Activated CD4-positive, alpha-beta memory T cell treated with anti-CD3 and anti-CD28 coated beads, Interleukin-2, amount 10 ng/mL, durations not matched to agents 7 days and 5 days (primary cell): ENCODE measurements around the gene CDC27. TPM values are rescaled to one million over a fixed set of nuclear protein-coding genes. Genes with fewer than 3 reads are reported as not detected.
A peak's percentile ranks its signal among the peaks of the same experiment; 100 is the strongest.
"Not testable (repeated sequence)": the region's sequence is repeated elsewhere in the genome, so short reads cannot be mapped to it uniquely, and the experiment has no call there.

Experiments used
- CTCF ChIA-PET: fragments of 350-600 bp; sonication (Branson Sonifier 250); formaldehyde crosslinking; loops from one replicate; lab custom pipeline; 2021; ENCODE audit warnings: antibody characterized with exemption, inconsistent platforms; lab: Charles Lee
- POLR2A ChIA-PET: fragments of 350-600 bp; sonication (Branson Sonifier 250); formaldehyde crosslinking; loops from one replicate; lab custom pipeline; 2021; ENCODE audit warnings: antibody characterized with exemption; lab: Charles Lee
- DNase-seq: peaks from one replicate; pipeline ENCODE4 v3.0.0-alpha.2; 2020
- H3K27ac Mint-ChIP-seq: one replicate; pipeline ENCODE4 v1.8.0; 2021; ENCODE audit warnings: mild to moderate bottlenecking, mixed read lengths
- H3K27me3 Mint-ChIP-seq: one replicate; pipeline ENCODE4 v1.8.0; 2021; ENCODE audit warnings: mixed read lengths
- H3K36me3 Mint-ChIP-seq: one replicate; pipeline ENCODE4 v1.8.0; 2021; ENCODE audit warnings: low read depth, mixed read lengths
- H3K4me1 Mint-ChIP-seq: one replicate; pipeline ENCODE4 v1.8.0; 2021; ENCODE audit warnings: mixed read lengths
- H3K4me3 Mint-ChIP-seq: one replicate; pipeline ENCODE4 v1.8.0; 2021; ENCODE audit warnings: mild to moderate bottlenecking, mixed read lengths
- H3K9me3 Mint-ChIP-seq: one replicate; pipeline ENCODE4 v1.8.0; 2021; ENCODE audit warnings: mixed read lengths
- total RNA-seq, 2 experiments: library from RNA; stranded (reverse); gene quantifications; one replicate each; pipeline ENCODE4 v1.2.3, GENCODE V29; 2021

The CDC27 gene
- total RNA-seq, 2 experiments from 2014 or later = 138 to 140 TPM

DNA sequence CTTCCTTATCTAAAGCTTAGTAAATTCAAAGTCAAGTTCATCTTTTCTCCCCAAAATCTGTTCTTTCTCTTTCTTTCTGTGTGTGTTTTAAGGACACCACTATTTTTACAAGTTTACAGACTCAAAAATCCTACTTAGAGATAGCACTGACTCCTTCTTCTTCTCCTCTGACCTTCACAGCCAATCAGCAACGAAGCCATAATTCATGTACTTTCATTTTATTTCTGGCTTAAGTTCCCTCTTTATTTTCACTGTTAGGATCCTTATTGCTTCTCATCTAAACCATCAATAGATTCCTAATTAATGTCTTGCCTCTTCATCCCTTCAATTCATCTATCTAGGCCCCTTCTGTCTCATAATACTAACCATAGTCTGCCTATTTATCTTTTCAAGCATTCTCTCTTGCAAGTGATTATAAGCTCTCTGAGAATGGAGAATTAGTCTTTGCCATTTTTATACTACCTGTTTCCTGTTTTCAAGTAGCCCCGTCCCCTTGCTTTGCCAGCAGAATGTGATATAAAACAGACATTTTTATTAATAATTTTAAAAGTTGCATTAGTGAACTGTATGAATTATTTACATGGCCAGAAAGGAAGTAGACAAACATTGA lies 27.0 kb downstream of the CDC27 start:
- CTCF ChIA-PET = no interaction called here
- Mint-ChIP-seq H3K4me1 (peaks cover 26% of the 10 kb centered on the region), H3K9me3 (no peaks in the 10 kb centered on the region), H3K4me3 (peak overlapping the region; percentile 33), H3K36me3 (peaks cover 56% of the 10 kb centered on the region), H3K27ac (no peak overlapping the region), H3K27me3 (no peaks in the 10 kb centered on the region)
- POLR2A ChIA-PET = interaction anchor here (2.8 to 3.1 kb wide), 2 partner anchors 27 to 44 kb away, joined by 9 read pairs; partner anchors contain the start of gene CDC27
- no peak for DNase-seq

DNA sequence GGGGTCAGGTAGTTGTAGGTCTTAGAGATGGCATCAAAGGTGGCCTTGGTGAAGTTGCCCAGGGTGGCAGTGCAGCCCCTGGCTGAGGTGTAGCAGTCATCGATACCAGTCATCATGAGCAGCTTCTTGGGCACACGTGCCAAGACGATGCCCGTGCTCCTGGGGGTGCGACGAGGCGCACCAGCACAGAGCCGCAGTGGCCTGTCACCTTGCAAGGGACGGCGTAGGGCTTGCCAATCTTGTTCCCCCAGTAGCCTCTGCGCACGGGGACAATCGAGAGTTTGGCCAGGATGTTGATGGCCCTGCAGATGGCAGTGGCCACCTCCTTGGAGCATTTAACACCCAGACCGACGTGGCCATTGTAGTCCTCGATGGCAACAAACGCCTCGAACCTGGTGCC lies 29.8 kb downstream of the CDC27 start:
- no peak for DNase-seq
- Mint-ChIP-seq H3K36me3 (peaks cover 52% of the 10 kb centered on the region), H3K4me1 (peaks cover 20% of the 10 kb centered on the region), H3K4me3 (no peak overlapping the region), H3K9me3 (no peaks in the 10 kb centered on the region), H3K27ac (no peak overlapping the region), H3K27me3 (no peaks in the 10 kb centered on the region)
- ChIA-PET CTCF (no interaction called here), POLR2A (interaction anchor here (1.5 kb wide), 1 partner anchor 62 kb away, joined by 3 read pairs; no protein-coding TSS in a partner anchor)

DNA sequence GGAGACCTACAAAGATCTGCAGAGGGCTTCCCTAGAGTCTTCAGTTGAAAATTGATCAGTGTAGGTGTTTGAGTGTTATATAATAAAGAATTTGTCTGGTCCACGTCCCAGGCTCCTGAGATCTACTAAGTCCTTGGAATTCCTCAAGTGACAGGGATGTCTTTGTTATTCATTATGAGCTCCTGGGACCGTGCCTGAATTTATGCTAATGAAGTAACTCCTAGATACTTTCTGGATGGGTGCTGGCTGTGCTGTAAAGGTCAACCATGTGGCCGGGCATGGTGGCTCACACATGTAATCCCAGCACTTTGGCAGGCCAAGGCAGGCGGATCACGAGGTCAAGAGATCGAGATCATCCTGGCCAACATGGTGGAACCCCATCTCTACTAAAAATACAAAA lies 43.7 kb downstream of the CDC27 start:
- H3K9me3 Mint-ChIP-seq = no peaks in the 10 kb centered on the region
- no peaks in the 10 kb centered on the region for H3K4me1 Mint-ChIP-seq
- H3K27me3 Mint-ChIP-seq = no peaks in the 10 kb centered on the region
- ChIA-PET CTCF (no interaction called here), POLR2A (no interaction called here)
- no peak overlapping the region for H3K27ac Mint-ChIP-seq
- no peak for DNase-seq
- H3K4me3 Mint-ChIP-seq = no peak overlapping the region
- H3K36me3 Mint-ChIP-seq = peaks cover 62% of the 10 kb centered on the region

DNA sequence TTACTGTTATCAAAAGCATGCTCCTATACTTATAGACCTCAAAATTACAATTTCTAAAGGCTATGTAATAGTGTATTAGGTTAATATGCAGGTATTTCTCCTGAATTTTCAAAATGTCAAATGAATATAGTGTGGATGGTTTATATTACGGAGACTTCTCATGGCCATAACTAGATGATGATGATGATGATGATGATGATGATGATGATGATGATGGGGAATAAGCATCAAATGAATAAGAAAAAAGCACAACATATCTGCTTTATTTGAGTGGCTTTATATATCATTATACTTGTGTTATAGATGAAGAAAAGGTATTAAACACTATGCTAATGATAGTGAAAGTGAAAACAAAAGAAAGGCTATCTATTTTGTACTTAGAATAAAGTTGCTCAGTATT lies 53.9 kb downstream of the CDC27 start:
- no peaks in the 10 kb centered on the region for H3K9me3 Mint-ChIP-seq
- DNase-seq = no peak
- peaks cover 7% of the 10 kb centered on the region for H3K4me1 Mint-ChIP-seq
- CTCF ChIA-PET = no interaction called here
- H3K4me3 Mint-ChIP-seq = no peak overlapping the region
- POLR2A ChIA-PET = no interaction called here
- H3K27me3 Mint-ChIP-seq = no peaks in the 10 kb centered on the region
- H3K36me3 Mint-ChIP-seq = peaks cover 65% of the 10 kb centered on the region
- no peak overlapping the region for H3K27ac Mint-ChIP-seq

DNA sequence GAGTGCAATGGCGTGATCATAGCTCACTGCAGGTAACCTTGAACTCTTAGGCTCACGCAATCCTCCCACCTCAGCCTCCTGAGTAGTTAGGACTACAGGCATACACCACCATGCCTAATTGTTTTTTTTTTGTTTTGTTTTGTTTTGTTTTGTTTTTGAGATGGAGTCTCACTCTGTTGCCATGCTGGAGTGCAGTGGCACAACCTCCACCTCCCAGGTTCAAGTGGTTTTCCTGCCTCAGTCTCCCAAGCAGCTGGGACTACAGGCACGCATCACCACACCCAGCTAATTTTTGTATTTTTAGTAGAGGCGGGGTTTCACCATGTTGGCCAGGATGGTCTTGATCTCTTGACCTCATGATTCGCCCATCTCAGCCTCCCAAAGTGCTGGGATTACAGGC lies 54.7 kb downstream of the CDC27 start:
- H3K27me3 Mint-ChIP-seq, POLR2A ChIA-PET, H3K27ac Mint-ChIP-seq, CTCF ChIA-PET, DNase-seq, H3K9me3 Mint-ChIP-seq, H3K4me3 Mint-ChIP-seq, H3K4me1 Mint-ChIP-seq: not testable (repeated sequence)
- H3K36me3 Mint-ChIP-seq = peaks cover 58% of the 10 kb centered on the region

DNA sequence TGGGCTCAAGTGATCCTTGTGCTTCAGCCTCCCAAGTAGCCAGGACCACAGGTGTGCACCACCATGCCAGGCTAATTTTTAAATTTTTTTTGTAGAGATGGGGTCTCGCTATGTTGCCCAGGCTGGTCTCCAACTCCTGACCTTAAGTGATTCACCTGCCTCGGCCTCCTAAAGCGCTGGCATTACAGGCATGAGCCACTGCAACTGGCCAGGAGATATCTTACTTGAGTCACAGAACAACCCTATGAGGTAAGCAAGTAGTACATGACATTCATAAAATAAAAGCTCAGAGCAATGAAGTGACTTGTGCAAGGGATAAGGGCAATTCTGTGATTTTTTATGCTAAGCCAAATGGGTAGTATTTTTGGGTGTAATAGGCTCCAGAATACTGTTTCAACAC lies 57.3 kb downstream of the CDC27 start:
- H3K36me3 Mint-ChIP-seq = peaks cover 50% of the 10 kb centered on the region
- no peak for DNase-seq
- no peak overlapping the region for H3K4me3 Mint-ChIP-seq
- no peaks in the 10 kb centered on the region for H3K27me3 Mint-ChIP-seq
- CTCF ChIA-PET = no interaction called here
- no peaks in the 10 kb centered on the region for H3K9me3 Mint-ChIP-seq
- no peak overlapping the region for H3K27ac Mint-ChIP-seq
- H3K4me1 Mint-ChIP-seq = peaks cover 6% of the 10 kb centered on the region
- POLR2A ChIA-PET = no interaction called here

DNA sequence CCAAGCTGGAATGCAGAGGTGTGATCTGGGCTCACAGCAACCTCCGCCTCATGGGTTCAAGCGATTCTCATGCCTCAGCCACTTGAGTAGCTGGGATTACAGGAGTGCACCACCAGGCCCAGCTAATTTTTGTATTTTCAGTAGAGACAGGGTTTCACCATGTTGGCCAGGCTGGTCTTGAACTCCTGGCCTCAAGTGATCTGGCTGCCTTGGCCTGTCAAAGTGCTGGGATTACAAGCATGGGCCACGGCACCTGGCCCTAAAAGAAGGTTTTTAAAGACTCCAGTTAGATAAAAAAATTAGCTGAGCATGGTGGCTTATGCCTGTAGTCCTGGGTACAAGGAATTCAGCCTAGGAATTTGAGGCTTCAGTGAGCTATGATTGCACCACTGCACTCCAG lies 62.3 kb downstream of the CDC27 start:
- H3K9me3 Mint-ChIP-seq, H3K27ac Mint-ChIP-seq, H3K27me3 Mint-ChIP-seq, CTCF ChIA-PET, H3K4me1 Mint-ChIP-seq, H3K4me3 Mint-ChIP-seq, DNase-seq, POLR2A ChIA-PET: not testable (repeated sequence)
- peaks cover 47% of the 10 kb centered on the region for H3K36me3 Mint-ChIP-seq

DNA sequence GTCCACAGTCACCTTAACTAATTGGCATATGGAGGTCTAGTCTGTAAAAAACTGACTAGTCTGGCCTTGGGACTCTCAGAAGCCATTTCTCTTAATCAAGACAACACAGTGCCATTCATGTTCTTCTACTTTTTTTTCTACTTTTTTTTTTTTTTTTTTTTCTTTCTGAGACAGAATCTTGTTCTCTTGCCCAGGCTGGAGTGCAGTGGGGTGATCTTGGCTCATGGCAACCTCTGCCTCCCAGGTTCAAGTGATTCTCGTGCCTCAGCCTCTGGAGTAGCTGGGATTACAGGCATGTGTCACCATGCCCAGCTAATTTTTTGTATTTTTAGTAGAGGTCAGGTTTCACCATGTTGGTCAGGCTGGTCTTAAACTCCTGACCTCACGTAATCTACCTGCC lies 65.8 kb downstream of the CDC27 start:
- H3K27ac Mint-ChIP-seq, H3K9me3 Mint-ChIP-seq, POLR2A ChIA-PET, H3K4me3 Mint-ChIP-seq, DNase-seq, H3K27me3 Mint-ChIP-seq, H3K4me1 Mint-ChIP-seq: not testable (repeated sequence)
- CTCF ChIA-PET = interaction anchor here (0.7 kb wide), 1 partner anchor 319 kb away, joined by 3 read pairs; no protein-coding TSS in a partner anchor
- H3K36me3 Mint-ChIP-seq = peaks cover 51% of the 10 kb centered on the region

DNA sequence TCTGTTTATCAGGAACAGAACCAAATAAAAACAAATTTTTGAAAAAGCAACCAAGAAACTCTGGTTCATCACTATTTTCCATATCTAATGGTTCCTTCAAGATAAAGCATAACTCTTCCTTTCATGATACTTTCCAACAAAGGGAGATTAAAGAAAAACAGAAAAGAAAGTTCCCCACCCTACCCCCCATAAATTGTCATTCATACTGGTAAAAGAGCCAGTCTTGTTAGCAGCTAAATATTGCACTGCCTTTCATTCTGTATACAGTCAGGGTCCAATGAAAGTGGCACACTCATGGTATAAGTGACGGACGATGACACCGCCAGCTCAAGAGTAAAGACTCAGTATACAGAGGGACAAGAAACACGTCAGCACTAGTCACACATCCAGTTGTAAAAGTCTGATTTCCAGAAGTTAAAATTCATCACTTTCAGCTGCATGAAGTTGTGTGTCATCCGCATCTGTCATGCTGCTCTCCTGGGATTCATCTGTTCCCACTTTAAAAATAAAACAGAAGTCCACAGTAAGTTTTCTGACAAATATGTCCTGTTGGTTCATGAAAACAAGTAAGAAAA lies 68.5 kb downstream of the CDC27 start:
- H3K9me3 Mint-ChIP-seq = no peaks in the 10 kb centered on the region
- H3K4me1 Mint-ChIP-seq = no peaks in the 10 kb centered on the region
- no peak overlapping the region for H3K27ac Mint-ChIP-seq

DNA sequence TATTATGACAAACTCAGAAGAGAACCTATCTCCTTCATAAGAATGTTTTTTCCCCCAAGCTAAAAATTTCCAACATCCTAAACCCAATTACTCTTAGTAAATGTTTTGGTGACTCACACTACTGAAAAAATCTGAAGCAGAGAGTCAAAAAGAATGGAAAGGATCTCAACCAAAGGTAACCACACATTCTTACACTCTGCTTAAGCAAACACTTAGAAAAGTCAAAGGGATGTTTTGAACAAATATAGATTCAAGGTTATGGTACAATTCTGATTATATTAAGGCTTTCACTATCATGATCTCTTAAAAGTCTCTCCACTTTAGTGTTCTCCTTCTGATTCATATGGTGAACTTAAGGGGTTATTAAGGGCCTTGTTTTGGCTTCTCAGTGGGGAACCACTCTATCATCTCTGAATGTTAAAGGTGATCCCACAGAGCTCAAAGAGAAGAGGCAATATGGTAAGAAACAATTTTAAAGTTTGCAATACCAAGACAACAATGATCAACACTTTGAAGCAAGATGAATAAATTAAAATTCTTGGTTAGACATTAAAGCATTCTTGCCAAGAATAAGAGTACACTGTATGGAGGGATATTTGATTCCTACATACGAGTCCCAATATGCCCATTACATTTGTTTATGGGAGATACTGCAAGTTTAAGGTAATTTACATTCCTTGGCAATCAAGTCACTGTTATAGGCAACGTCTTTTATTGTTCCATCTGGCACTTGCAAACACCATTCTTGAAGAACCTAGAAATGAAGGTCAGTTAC lies 69.2 kb downstream of the CDC27 start:
- H3K9me3 Mint-ChIP-seq = no peaks in the 10 kb centered on the region
- peaks cover 45% of the 10 kb centered on the region for H3K36me3 Mint-ChIP-seq
- no peak for DNase-seq
- no peaks in the 10 kb centered on the region for H3K4me1 Mint-ChIP-seq
- POLR2A ChIA-PET = no interaction called here
- CTCF ChIA-PET = no interaction called here
- no peaks in the 10 kb centered on the region for H3K27me3 Mint-ChIP-seq
- H3K27ac Mint-ChIP-seq = no peak overlapping the region
- no peak overlapping the region for H3K4me3 Mint-ChIP-seq

More for the DNA sequence above, 68.5 kb downstream of the CDC27 start:
- Mint-ChIP-seq H3K4me3 (no peak overlapping the region), H3K36me3 (peaks cover 45% of the 10 kb centered on the region), H3K27me3 (no peaks in the 10 kb centered on the region)
- ChIA-PET POLR2A (interaction anchor here (0.8 kb wide), 1 partner anchor 28 kb away, joined by 3 read pairs; no protein-coding TSS in a partner anchor), CTCF (no interaction called here)
- no peak for DNase-seq

DNA sequence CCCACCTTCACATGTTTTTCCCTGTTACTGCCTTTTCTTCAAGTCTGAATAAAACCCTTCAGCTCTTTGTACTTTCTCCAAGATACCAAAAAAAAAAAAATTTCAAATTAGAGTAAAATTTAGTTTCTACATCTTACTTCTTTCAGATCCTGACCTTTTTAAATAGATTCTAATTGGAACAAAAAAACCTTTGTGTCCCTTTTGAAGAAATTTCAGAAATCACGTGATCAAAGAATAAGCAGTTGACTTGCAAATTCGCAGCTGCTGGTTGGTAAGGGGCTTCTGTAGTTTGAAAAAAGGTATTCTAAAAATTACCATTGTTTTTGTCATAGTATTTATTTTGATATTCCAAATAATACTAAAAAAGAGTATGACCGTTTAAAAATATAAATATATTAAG lies 71.7 kb downstream of the CDC27 start:
- H3K27me3 Mint-ChIP-seq = no peaks in the 10 kb centered on the region
- H3K4me3 Mint-ChIP-seq = no peak overlapping the region
- POLR2A ChIA-PET = no interaction called here
- CTCF ChIA-PET = interaction anchor here (0.8 kb wide), 1 partner anchor 32 kb away, joined by 3 read pairs; no protein-coding TSS in a partner anchor
- no peaks in the 10 kb centered on the region for H3K9me3 Mint-ChIP-seq
- no peaks in the 10 kb centered on the region for H3K4me1 Mint-ChIP-seq
- DNase-seq = no peak
- H3K27ac Mint-ChIP-seq = no peak overlapping the region
- H3K36me3 Mint-ChIP-seq = peaks cover 34% of the 10 kb centered on the region

DNA sequence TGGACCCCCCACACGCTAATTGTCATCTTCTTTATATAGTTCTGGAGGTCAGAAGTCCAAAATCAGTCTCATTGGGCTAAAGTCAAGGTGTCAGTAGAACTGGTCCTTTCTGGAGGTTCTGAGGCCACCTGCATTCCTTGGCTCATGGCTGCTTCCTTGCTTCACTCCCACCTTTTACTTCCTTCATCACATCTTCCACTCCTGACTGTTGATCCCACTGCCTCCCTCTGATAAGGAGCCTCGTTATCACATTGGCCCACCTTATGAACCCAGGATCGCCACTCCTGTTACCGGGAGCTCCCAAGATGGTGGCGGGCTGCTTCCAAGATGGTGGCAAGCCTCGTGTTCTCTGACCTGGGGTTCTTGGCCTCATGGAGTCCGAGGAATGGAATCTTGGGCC lies 83.0 kb downstream of the CDC27 start:
- ChIA-PET CTCF (no interaction called here), POLR2A (no interaction called here)
- no peak overlapping the region for H3K4me3 Mint-ChIP-seq
- H3K27ac Mint-ChIP-seq = no peak overlapping the region
- H3K4me1 Mint-ChIP-seq = no peaks in the 10 kb centered on the region
- H3K27me3 Mint-ChIP-seq = peaks cover 18% of the 10 kb centered on the region
- H3K36me3 Mint-ChIP-seq = no peaks in the 10 kb centered on the region
- DNase-seq = no peak
- no peaks in the 10 kb centered on the region for H3K9me3 Mint-ChIP-seq

DNA sequence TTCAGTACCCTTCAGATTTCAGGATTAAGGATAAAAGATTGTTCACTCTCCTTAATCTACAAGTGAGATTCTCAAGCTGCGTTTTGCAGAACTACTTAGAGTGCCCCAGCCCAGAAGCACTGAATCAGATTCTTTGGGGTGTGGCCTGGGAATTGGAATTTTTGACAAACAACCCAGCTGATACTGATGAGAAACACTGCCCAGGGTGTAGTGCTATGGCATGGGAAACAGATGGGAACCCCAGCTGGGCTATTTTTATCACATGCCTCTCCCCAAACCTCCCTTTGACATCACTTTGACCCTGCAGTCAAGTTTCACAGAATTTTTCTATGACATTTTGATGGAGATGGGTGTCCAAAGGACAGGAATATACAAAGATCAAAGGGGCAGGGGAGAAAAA lies 83.8 kb downstream of the CDC27 start:
- H3K4me3 Mint-ChIP-seq, H3K4me1 Mint-ChIP-seq, DNase-seq, H3K9me3 Mint-ChIP-seq, POLR2A ChIA-PET, CTCF ChIA-PET, H3K27ac Mint-ChIP-seq, H3K36me3 Mint-ChIP-seq: not testable (repeated sequence)
- peaks cover 14% of the 10 kb centered on the region for H3K27me3 Mint-ChIP-seq
